B cell (primary cell): Measurements from ENCODE around the gene DSTYK.

Experiments
- EZH2 ChIP-seq: IDR thresholded peaks from 2 replicates; pipeline ENCODE4 v1.6.1; 2012; ENCODE audit warnings: borderline replicate concordance, low read depth, mild to moderate bottlenecking, moderate library complexity, low read length; ENCODE audit not compliant: insufficient read depth, poor library complexity, severe bottlenecking
- TF ChIP-seq, protein P1 (sequence below): fragments of 200-600 bp; IDR thresholded peaks from one replicate; pipeline ENCODE4 v1.8.0; 2022; ENCODE audit warnings: antibody characterized with exemption, mild to moderate bottlenecking

DNA sequence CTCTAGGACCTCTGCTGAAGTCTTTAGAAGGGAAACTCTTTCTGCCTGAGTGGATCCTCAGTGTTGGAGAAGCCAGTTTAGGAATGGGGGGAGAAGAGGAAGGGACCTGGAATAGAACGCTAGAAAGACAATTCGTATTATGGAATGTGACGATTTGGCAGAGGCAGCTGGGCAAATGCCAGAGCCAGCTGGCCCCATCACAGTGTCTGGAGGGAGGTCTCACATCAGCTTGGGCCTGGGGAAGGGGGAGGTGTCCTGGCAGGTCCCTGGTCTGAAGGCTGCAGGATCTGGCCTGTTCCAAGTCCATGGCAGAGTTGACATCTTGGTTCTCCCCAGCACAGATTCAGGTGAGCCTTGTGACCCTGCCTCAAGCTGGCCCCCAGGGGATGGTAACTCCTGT is 27.6 kb upstream of the DSTYK start:
- TF ChIP-seq, protein P1, sequence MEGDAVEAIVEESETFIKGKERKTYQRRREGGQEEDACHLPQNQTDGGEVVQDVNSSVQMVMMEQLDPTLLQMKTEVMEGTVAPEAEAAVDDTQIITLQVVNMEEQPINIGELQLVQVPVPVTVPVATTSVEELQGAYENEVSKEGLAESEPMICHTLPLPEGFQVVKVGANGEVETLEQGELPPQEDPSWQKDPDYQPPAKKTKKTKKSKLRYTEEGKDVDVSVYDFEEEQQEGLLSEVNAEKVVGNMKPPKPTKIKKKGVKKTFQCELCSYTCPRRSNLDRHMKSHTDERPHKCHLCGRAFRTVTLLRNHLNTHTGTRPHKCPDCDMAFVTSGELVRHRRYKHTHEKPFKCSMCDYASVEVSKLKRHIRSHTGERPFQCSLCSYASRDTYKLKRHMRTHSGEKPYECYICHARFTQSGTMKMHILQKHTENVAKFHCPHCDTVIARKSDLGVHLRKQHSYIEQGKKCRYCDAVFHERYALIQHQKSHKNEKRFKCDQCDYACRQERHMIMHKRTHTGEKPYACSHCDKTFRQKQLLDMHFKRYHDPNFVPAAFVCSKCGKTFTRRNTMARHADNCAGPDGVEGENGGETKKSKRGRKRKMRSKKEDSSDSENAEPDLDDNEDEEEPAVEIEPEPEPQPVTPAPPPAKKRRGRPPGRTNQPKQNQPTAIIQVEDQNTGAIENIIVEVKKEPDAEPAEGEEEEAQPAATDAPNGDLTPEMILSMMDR, result no peak
- TF ChIP-seq EZH2, result no peak
